ENCODE measurements around the gene ADCY10.
A peak's percentile ranks its signal among the peaks of the same experiment; 100 is the strongest.
"Not testable (repeated sequence)": the region's sequence is repeated elsewhere in the genome, so short reads cannot be mapped to it uniquely, and the experiment has no call there.

The ADCY10 gene

GRCh38 chr1:167924543-167925231 lies 10.8 kb upstream of the ADCY10 start:
- no peak for DNase-seq

GRCh38 chr1:167924102-167924501 lies 10.2 kb upstream of the ADCY10 start:
- DNase-seq = no peak

- no peak for DNase-seq
Observed at GRCh38 chr1:167923324-167924056, 9.6 kb upstream of the ADCY10 start.

DNA sequence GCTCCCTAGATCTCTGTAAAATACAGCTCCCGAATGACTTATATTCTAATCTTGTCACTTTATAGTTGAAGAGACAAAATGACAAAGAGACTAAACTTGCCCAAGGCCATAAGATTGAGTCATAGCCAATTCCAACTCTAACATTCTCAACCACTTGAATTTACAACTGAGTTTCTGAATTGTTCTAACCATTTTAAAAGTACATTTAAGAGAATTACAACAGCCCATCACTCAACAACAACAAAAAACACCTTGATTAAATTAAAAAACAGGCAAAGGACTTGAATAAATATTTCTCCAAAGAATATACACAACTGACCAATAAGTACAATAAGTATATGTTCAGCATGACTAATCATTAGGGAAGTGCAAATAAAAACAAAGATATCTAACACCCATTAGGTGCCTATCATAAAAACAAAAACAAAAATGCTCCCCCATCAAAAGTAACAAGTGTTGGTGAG lies 8.7 kb upstream of the ADCY10 start:
- DNase-seq = no peak

DNA sequence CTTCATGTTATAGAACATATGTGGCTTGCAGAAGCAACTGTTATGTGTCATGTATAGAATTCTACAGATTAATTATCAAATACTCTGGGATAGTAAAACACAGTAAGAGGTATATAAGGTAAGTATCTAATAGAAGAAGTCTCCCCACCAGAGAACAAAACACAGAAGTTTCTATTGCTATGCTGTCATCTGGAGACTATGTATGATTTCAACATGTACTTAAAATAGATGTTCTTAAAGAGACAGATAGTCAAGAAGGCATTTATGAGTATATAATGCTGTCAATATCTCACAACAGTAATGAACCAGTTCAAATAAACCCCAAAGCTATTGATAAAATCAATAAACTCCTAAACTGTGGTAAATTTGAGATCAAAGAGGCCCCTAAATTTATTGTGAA lies 8.1 kb upstream of the ADCY10 start:
- DNase-seq = peak; percentile 37

GRCh38 chr1:167916766-167917511 lies 3.0 kb upstream of the ADCY10 start:
- no peak for DNase-seq

- no peak for DNase-seq
Observed at GRCh38 chr1:167915569-167915968, 1.6 kb upstream of the ADCY10 start.

DNA sequence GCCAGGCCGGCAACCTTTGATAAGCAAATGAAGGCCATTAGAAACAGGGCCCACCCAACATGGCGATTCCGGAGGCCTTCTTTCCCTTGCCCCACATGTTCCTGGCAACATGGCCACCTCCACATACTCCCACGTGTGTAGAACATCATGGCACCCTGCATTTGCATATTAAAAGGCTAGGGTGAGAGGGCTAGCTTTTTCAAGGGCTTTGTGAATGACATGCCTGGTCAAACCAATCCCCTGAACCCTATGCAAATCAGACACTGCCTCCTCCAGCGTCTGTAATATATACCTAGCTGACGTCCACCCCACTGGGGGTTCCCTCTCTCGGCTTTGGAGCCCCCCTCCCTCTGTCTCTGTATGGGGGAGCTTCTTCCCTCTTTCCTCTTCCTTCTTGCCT lies 1.6 kb downstream of the ADCY10 start:
- no peak for DNase-seq

DNA sequence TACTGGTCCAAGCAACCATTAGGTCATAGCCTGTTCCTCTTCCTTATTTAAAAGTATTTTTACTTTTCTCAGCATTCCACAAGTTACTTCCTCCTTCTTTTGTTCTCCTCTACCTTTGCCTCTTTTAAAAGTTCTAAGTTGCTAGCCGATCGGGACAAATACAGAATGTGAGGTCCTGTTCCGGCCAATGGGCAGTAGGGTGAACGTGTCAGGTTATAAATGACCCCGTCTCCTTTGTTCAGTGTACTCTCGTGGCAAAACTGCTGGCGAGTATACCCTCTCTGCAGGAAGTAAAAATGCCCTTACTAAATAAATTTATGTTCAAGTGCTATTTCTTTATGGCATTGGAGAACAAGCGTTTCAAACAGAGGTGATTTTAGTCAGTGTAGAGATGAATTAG lies 2.5 kb downstream of the ADCY10 start:
- no peak for DNase-seq

GRCh38 chr1:167910530-167910929 lies 3.4 kb downstream of the ADCY10 start:
- no peak for DNase-seq

DNA sequence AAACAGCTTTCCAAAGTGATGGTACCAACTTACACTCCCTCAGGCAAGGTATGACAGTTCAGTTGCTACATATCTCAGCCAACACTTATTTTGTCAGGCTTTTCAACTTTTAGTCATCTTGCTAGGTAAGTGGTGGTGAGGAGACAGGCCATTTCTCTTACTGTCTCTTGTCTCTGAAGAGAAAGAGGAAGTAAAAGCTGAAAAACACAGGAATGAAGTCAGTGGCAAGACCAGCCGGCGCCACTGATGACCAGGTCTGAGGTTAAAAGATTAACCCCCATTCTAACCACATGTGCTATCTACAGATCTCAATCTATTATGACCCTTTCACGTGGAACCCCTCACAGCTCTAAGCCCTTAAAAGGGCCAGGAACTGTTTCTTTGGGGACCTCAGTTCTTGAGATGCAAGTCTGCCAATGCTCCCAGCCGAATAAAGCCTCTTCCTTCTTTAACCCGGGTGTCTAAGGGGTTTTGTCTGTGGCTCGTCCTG lies 4.2 kb downstream of the ADCY10 start:
- DNase-seq = no peak

GRCh38 chr1:167905671-167906070 lies 8.3 kb downstream of the ADCY10 start:
- DNase-seq = no peak

- peak; percentile 38 for DNase-seq
Observed at GRCh38 chr1:167905182-167905581, 8.8 kb downstream of the ADCY10 start.

GRCh38 chr1:167904652-167905130 lies 9.2 kb downstream of the ADCY10 start:
- peak; percentile 19 for DNase-seq

DNA sequence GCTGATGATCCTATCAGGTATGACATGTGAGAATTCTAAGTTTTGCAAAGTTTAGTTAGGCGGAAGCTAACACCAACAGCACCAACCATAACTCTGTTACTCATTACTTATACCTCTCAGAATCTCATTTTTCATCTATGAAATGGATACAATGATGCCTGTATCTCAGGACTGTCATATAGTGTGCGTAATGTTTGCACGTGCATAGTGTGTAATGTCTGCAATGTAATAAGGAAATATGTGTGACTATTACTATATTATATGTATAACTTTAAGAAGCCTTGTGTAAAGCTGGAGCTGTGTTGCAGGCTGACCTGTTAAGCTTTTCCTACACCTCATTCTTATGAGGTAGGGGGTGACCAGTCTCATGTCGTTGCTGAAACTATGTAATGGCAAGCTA lies 13.0 kb downstream of the ADCY10 start:
- DNase-seq = no peak

DNA sequence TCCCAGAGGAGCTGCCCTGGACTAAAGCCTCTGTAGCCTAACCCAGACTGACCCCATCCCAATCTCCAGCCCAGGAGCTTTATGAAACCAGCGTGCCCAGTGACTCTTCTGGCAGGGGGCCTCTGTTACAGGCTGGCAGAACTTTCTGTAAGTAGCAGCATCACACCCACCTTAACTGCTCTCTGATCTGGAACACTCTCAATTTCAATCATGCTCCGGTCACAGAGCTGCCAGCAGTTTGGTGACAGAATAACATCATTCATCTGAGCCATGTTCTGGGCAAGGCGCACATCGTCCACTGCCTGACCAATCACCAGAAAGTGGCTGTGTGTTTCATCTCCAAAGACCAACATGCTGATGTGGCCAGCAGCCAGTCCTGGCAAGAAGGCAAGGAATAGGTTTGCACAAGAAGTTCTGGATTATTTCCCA lies 14.7 kb downstream of the ADCY10 start:
- DNase-seq = no peak

DNA sequence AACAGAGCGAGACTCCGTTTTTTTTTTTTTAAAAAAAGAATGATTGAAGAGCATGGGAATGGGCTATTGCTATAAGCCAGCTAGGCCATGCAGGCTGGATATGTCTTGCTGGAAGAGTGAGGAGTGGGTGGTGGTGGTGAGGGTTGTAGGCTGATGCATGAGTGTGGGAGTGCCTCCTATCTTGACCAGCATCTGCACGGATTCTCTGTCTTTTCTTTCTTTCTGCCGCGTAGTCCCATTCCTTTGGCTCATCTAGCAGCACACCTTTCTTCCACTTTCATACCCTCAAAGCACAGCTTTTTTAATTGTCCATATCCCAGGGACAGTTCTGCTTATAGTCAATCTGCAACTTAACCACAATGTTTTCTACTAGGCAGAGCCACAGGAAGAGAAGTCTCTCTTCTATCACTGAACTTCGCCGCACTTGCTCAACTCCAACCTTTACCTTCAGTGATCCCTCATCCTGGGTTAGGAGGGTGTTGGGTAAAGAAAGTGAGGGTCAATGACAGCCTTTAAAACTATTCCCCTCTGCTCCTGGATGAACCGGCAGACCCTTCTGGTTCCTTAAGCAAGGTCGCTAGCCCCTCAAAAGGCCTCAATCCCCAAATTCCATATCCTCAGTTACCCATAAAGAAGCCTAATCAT lies 15.2 kb downstream of the ADCY10 start:
- DNase-seq = no peak

DNA sequence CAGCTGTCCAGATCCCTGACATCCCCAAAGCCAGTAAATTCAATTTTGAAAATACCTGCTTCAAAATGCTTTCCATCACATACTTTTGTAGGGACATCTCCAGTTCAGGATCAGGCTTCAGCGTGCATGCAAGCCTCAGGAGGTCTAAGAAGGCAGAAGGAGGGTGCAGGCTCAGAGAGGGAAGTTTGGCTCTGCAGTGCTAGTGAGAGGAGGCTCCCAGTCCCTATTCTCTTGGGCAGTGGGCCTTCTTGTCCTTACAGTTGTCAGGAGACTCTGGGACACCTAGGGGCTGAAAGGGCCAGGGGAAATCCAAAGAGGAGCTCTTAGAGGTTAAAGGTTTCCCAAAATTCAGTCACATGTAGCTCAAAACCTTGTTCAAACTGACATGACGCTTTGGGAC lies 20.1 kb downstream of the ADCY10 start:
- no peak for DNase-seq

DNA sequence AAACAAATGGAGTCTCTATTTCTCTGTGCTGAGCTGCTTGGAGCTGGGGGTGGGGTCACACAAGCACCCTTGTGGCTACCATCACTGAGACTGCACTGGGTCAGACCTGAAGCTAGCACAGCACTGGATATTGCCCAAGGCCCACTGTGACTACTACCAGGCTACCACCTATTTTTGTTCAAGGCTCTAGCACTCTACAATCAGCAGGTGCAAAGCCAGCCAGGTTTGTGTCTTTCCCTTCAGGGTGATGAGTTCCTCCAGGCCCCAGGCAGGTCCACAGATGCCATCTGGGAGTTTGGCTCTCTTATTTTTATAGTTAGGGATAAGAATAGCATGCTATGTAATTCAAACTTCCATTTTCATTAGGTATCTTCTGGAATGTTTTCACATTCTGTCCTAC lies 23.5 kb downstream of the ADCY10 start:
- no peak for DNase-seq

DNA sequence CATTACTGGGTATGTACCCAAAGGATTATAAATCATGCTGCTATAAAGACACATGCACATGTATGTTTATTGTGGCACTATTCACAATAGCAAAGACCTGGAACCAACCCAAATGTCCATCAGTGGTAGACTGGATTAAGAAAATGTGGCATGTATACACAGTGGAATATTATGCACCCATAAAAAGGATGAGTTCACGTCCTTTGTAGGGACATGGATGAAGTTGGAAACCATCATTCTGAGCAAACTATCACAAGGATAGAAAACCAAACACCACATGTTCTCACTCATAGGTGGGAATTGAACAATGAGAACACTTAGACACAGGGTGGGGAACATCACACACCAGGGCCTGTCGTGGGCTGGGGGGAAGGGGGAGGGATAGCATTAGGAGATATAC lies 26.7 kb downstream of the ADCY10 start:
- not testable (repeated sequence) for DNase-seq

- DNase-seq = no peak
Observed at GRCh38 chr1:167882376-167882775, 31.6 kb downstream of the ADCY10 start.

- no peak for DNase-seq
Observed at GRCh38 chr1:167881786-167882185, 32.1 kb downstream of the ADCY10 start.

DNA sequence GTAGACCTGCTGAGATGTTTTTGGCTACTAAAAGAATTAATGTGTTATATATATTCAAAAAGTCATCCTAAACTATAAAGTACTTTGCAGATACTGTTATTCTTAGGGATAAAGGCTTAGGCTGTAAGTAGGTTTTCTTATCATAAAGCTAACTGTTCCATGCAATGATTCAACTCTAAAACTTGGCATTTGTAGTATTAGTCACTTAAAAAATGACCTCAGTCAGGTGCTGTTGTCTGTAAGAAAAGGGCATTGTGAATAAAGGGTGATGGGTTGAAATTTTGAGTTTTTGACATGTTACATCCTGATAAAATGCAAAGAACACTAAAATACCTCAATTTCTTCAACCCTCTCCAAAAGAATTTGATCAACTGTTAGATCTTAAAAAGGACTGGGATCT lies 32.9 kb downstream of the ADCY10 start:
- DNase-seq = no peak
